GM19467 (cell line): ENCODE measurements around the gene ULBP2.
"Not testable (repeated sequence)": the region's sequence is repeated elsewhere in the genome, so short reads cannot be mapped to it uniquely, and the experiment has no call there.

Experiments
- ATAC-seq: cut with Tn5 transposase; IDR thresholded peaks from one replicate; pipeline ENCODE4 v1.9.1; 2021; ENCODE audit warnings: mild to moderate bottlenecking, moderate library complexity; ENCODE audit not compliant: unreplicated experiment

Gene ULBP2

GRCh38 chr6:149908480-149908879 lies 33.3 kb upstream of the ULBP2 start:
- not testable (repeated sequence) for ATAC-seq

GRCh38 chr6:149909701-149910470 lies 31.9 kb upstream of the ULBP2 start:
- ATAC-seq = no peak

DNA sequence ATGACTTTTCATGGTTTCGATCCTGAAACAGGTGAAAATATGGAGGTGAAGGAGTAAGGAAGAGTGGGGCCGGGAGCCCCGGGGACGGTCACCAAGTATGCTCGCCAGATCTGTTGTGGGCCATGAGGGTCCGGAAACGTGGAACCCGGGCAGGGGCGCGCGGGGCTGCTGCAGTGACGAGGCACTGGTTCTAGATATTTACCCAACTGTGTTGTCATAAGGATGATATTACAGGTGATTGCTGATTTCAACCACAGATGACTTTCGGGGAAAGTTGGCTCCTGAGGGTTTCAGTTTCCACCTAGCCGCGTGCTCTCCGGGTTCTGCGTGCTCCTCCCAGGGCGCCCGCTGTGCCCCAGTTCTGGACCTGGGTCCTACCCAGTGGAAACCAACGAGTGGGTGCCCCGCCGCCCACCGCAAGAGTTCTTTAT lies 31.1 kb upstream of the ULBP2 start:
- ATAC-seq = no peak

GRCh38 chr6:149912680-149913079 lies 29.1 kb upstream of the ULBP2 start:
- not testable (repeated sequence) for ATAC-seq

GRCh38 chr6:149913085-149913484 lies 28.7 kb upstream of the ULBP2 start:
- ATAC-seq = no peak

DNA sequence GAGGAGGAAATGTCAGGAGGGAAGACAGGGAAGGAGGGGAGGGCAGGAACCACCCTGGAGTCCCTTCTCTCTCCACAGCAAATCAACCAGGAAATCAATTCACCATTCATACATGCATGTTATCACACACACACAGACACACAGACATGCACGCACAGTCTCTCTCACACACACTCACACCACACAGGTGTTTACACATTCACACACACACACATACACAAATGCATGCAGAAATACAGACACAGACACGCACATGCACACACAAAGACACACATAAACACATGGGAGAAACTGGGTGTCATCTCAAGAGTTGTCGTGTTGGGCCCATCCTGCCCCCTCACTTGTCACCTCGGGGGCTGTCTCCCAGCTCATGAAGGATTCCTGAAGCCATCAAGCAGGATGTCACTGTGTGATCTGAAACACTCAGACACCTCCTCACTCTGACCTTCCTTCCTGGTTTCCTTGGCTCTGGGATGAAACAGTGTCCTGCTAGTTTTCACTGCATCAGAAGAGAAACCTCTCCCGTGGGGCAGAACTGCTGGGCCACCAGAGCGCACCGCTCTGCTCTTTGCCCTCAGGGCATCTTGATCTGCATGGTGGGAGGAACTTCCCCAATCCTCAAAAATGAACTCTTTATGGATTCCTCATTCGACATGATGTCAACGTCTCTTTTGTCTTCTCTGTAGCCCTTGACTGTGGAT lies 28.1 kb upstream of the ULBP2 start:
- ATAC-seq = no peak

DNA sequence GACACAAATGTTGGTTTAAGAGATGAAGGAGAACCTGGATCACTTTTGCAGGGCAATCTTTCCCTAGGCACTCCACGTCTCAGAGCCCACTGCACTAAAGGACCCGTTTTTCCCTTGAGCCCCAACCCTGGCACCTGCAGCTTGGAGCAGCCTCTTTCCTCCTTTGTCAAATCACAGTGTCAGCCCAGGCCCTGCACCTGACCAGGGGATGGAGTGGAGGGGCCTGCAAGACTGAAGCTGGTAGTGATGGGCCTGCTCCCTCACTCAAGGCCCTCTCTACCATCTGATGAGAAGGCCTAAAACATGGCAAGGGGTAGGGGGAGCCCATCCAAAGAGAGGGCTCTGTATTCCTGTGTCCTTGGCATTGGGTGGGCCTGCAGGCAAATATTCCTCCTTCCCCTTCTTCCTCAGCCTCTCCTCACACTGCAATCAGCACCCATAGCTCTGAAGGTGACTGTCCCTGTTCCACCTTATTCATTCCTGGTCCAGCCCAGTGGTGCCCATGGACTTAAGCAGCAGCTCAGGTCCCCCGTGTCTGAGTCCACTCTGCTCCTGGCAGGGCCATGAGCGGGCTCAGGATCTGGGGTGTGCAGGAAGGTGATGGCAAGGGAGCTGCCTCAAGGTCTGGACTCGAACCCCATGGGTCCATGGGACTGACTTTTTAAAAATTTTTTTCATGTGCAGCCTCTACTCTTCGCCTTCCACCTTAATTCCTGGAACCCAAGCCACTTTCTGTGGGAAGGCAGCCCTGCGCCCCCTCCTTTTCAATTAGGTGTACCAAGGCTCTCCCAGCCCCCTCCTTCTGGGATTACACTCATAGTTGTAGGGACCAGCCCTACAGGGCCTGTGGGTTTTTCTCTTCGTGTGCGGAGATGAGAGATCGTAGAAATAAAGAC lies 25.6 kb upstream of the ULBP2 start:
- no peak for ATAC-seq

DNA sequence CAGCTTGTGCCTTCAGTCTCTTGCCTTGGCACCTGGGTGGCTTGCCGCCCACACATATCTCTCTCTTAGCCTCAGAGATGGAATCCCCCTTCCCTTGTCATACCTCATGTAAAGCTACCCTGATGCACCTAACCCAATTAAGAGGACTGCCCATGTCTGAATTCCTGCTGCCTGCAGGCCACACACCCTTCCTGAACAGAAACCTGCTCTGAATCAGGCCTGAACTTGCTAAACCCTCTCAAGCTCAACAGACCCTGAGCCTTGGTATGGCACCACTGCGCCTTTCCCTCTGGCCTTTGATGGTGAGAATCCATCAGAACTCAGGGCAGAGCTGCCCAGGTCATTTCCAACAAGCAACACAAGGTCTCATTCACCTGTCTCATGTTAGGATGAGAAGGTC lies 24.1 kb upstream of the ULBP2 start:
- ATAC-seq = no peak

DNA sequence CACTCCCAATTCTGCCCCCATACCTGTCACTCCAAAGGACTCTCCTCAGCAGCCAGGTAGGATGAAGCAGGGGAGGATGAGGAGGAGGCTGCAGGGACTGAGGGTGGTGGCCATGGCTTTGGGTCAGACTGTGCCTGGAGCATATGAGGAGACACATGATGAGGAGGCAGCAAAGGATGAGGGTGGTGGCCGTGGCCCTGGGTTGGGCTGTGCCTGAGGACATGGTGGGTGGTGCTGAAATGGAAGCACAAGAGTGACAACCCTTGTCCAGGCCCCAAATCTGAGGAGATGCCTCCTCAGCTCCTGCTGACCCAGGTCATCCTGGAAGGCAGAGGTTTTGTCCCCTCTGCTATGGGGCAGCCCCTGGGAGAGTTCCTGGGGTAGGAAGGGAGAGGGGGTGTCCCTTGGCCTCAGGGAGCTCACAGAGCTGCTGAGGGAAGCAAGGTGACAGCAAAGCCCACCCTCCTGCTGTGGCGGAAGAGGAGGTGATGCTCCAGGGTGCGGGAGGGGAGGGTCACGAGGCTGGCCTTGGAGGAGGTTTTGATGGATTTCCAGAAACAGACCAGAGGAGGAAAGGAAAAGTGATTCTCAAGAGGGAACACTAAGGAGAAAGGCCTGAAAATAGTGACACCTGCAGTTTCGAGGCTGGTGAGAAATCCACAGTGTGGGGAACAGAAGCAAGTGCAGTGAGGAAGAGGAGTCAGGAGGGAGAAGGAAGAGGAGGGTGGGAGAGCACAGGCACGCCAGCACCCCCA lies 23.5 kb upstream of the ULBP2 start:
- no peak for ATAC-seq

DNA sequence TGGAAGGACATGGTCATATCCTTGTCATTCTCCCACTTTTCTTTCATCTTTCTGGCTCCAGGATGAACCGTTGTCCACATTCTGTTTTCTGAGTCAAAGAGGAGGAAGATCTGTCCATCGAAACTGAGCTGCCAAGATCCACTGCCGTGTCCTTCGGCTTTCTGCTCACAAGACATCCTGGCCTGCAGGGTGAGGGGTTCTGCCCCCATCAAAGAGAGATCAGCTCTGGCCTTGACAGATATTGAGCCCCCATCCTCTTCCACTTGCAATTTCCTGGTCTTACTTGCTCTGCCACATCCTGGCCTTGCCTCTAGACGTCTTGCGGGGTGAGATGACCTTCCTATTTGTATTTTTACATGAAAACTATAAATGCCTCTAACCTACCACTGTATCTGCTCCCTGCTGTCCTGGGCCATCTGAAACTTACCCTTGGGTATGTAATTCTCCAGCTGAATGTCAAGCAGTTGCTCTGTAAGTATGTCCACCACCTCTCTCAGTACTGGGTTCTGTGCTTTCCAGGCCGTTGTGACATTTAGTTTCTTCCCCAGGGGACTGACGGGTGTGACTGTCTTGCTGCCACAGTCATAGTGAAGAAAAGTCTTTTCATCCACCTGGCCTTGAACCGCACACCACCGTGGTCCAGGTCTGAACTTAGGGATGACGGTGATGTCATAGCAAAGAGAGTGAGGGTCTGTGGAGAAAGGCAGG lies 22.5 kb upstream of the ULBP2 start:
- not testable (repeated sequence) for ATAC-seq

- ATAC-seq = no peak
Measured at GRCh38 chr6:149919834-149920225, 22.0 kb upstream of the ULBP2 start.

GRCh38 chr6:149921361-149921760 lies 20.5 kb upstream of the ULBP2 start:
- ATAC-seq = no peak

DNA sequence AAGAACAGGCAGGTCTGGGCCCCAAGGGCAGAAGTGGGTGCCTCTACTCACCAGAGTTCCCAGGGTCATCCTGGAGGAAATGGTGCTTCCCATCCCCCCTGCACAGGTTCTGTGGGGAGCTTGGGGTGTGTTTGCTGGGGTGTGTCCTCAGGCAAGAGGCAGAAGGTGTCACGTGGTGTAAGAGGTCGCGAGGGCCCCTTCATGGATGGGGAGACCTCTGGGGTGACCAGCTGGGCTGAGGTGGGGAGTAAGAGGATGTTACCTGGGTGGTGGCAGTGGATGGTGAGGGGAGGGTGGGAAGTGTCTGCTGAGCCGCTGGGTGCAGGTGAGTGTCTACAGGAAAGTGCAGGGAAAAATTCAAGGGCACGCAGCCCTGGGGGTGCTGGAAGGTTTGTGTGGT lies 19.7 kb upstream of the ULBP2 start:
- ATAC-seq = not testable (repeated sequence)

- ATAC-seq = no peak
Measured at GRCh38 chr6:149922642-149923326, 19.0 kb upstream of the ULBP2 start, which contains the start of gene RAET1G. Gene RAET1G, minus strand, starts transcription at chr6:149923121. Its CDS starts 111 bp downstream, at chr6:149923010.

DNA sequence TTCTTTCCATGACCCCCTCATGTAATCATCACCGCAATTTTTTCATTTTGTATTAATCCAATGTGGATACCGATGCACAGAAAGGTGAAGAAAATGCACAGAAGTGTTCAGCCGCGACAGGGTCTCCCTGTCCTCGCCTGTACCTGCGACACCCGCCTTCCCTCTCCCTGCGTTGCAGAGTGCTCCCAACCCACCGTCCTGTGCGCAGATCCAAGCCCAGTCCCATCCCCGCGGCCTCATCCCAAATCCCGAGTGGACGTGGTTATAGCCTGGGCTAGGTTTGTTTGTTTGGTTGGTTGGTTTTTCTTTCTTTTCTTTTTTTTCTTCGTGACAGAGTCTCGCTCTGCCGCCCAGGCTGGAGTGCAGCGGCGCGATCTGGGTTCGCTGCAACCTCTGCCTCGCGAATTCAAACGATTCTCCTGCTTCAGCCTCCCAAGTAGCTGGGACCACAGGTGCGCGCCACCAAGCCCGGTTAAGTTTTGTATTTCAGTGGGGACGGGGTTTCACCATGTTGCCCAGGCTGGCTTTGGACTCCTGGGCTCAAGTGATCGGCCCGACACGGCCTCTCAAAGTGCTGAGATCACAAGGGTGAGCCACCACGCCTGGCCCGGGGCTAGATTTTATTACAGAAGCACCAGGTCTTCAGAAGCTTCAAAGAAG lies 18.4 kb upstream of the ULBP2 start:
- no peak for ATAC-seq

DNA sequence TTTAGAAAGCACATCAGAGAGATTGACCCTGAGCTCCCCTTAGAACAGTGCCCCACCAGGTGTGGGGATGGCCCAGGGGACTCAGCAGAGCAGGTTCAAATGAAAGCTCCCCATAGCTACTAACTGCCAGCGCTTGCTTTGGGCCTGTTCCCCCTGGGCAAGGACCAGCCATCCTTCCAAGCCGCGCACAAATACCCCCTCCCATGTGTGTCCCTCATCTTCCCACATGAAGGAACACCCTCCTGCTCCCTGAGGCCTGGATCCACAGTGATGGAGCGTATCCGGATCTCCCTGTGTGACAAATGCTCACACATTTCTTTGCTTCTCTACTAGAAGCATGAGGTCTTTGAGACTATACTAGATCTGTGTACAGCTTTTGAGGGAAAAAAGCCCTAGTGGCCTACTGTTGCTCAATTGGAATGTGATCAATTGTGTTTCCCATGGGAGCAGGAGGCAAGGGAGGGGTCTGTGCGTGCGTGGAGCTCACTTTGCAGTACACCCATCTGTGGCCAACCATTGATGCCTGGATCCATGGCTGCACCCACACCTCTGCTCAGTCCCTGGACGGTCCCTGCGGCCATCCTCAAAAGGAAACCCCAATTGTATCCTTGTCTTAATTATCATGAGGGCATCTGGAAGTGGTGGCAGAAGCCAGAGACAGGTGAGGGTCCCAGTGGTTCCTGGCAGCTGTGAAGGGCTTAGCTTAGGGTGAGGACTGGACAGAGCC lies 17.4 kb upstream of the ULBP2 start:
- ATAC-seq = no peak

DNA sequence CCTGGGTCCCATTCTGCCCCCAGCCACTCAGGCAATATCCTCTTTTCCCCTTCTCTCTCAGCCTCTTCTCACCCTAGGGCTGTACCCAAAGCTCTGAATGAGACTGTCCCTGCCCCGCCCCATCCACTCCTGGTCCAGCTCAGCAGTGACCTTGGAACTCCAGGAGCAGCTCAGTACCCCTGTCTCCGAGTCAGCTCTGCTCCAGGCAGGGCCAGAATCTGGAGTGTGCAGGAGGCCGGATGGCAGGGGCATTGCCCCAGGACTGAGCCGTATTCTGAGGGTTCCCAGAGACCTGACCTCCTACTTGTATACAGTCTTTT lies 16.9 kb upstream of the ULBP2 start:
- ATAC-seq = no peak

DNA sequence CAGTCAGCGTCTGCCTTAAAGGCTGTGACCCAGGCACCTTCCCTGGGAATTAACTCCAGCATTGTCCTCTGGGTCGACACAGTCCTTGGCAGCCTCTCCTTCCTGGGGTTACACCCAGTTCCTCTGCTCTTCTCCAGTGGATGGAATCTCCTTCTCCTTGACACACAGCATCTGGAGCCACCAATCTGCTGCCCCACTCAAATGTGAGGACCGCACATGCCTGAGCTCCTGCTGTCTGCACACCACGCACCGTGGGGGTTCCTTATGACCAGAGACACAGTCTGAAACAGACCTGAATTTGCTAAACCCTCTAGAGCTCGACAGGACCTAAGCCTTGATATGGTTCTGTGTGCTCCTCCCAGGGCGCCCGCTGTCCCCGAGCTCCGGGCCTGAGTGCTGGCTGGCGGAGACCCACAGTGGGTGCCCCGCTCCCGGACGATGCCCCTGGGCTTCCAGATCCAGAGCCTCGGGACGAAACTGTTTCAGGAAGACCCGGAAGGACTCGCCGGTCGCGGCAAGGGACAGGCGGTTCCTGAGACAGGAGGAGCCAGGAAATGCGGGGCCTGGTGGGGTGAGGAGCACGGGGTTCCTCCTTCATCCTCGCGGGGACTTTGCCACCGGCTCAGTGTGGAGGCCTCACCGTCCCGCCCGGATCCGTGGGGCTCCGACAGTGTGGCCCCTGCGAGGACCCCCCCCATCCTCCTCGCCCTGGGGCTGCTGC lies 16.4 kb upstream of the ULBP2 start:
- ATAC-seq = no peak
